Coronary artery (tissue), 2 donors: ENCODE results near the gene KREMEN2.

Source experiments
- DNase-seq: peaks from one replicate; pipeline ENCODE4 v3.0.0-alpha.2; 2017; ENCODE audit warnings: low spot score
- H3K27ac ChIP-seq, 2 donors: fragments of 200-600 bp; sonication (generic); one replicate each; pipeline ENCODE4 v1.5.1; 2016 to 2019
- H3K4me3 ChIP-seq: fragments of 200-600 bp; sonication (generic); 2 replicates; pipeline ENCODE4 v1.5.1; 2016; ENCODE audit warnings: mild to moderate bottlenecking, moderate library complexity
- CTCF ChIP-seq: fragments of 200-600 bp; sonication (generic); IDR thresholded peaks from one replicate; pipeline ENCODE4 v1.5.1; 2019; ENCODE audit warnings: antibody characterized with exemption

KREMEN2 gene

GRCh38 chr16:2933136-2933535 lies 30.9 kb upstream of the KREMEN2 start:
- no peak for DNase-seq
- Histone ChIP-seq H3K4me3 (no peak overlapping the region), H3K27ac (no peak overlapping the region)
- no peak for TF ChIP-seq CTCF

- DNase-seq = no peak
- Histone ChIP-seq H3K4me3 (no peak overlapping the region), H3K27ac (no peak overlapping the region)
- TF ChIP-seq CTCF = no peak
Observed at GRCh38 chr16:2933701-2934100, 30.4 kb upstream of the KREMEN2 start.

GRCh38 chr16:2934450-2934849 lies 29.6 kb upstream of the KREMEN2 start:
- no peak for TF ChIP-seq CTCF
- no peak for DNase-seq
- H3K27ac ChIP-seq = no peak overlapping the region
- no peak overlapping the region for H3K4me3 ChIP-seq

GRCh38 chr16:2936436-2937011 lies 27.6 kb upstream of the KREMEN2 start:
- Histone ChIP-seq H3K4me3 (no peak overlapping the region), H3K27ac (no peak overlapping the region)
- TF ChIP-seq CTCF = no peak
- no peak for DNase-seq

GRCh38 chr16:2937170-2937569 lies 26.9 kb upstream of the KREMEN2 start:
- no peak for TF ChIP-seq CTCF
- H3K4me3 ChIP-seq = no peak overlapping the region
- no peak for DNase-seq
- no peak overlapping the region for H3K27ac ChIP-seq

GRCh38 chr16:2938206-2938605 lies 25.9 kb upstream of the KREMEN2 start:
- no peak overlapping the region for H3K4me3 ChIP-seq
- H3K27ac ChIP-seq = no peak overlapping the region
- no peak for TF ChIP-seq CTCF
- DNase-seq = no peak

GRCh38 chr16:2939968-2940367 lies 24.1 kb upstream of the KREMEN2 start:
- Histone ChIP-seq H3K4me3 (no peak overlapping the region), H3K27ac (no peak overlapping the region)
- DNase-seq = no peak
- TF ChIP-seq CTCF = no peak
